GM19099 (cell line): ENCODE results near the gene PIGQ.

Experiments
- POLR2A ChIP-seq: IDR thresholded peaks from 3 replicates; pipeline ENCODE4 v1.6.1; 2011; ENCODE audit warnings: low read depth; ENCODE audit not compliant: insufficient read length; ENCODE audit errors: extremely low read depth

The PIGQ gene

DNA sequence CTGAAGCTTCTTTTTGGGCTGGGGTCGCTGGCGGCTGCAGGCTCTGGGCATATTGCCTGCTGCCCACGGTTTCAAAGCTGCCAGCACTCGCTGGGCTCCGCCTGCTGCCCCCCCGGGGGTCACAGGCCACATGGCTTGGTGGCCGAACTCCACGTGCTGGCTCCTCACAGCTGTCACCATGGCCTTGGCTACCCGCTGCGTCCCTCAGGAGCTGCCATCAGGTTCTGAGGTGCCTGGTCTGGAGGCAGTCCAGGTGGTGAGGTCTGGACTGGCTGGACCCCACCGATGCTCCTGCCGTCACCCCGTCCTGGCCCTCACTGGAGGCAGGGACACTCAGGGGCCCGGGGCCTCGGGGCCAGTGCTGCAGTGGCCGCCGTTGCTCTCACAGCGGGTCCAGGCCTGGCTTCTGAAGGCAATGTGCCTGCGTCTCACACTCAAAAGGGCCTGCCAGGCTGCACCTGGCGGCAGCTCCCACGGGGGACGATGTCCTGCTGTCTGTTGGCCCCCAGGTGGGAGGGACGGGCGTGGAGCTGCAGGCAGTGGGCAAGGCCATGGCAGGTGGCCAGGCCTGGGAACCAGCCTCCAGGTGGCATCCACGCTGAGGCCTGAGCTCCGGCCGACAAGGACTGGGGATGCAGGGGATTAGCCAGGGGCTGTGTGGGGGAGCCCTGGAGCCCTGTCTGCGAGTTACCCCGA is 29.0 kb upstream of the PIGQ start:
- no peak for TF ChIP-seq POLR2A

DNA sequence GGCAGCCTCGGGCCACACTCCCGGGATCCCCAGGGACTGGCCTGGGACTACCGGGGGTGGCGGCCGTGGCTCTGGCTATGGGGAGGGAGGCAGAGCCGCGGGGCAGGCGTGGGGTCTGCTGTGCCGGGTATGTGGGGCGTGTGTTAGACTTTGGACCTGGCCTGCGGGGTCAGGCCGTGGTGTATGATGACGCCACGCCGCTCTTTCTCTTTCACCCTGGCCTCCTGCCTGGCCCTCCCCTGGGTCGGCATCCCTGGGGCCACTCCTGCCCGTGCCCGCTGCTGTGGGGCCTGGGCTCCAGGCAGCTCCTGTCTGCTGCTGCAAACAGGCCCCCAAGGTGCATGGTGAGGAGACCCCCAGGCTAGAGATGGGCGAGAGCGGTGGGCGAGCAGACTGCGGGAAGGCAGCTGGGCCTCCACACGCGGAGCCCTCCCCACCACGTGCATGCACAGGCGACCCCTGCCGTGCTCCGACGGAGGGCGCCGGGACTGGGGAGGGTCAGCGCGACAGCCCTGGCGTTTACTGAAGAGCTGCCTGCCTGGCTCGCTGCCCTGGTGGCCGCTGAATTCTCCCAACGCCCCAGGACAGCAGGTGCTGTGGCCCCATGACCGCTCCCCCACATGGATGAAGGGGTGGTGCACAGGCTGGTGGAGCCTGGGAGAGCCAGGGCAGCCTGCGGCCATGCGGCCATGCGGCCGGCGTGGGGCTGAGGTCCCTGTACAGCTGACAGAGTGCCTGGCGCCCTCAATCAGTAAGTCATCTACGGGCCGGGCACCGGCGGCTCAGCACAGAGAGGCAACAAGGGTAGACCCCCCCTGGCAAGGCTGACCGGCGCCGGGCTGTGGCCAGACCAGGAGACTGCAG is 26.2 kb upstream of the PIGQ start:
- no peak for TF ChIP-seq POLR2A

DNA sequence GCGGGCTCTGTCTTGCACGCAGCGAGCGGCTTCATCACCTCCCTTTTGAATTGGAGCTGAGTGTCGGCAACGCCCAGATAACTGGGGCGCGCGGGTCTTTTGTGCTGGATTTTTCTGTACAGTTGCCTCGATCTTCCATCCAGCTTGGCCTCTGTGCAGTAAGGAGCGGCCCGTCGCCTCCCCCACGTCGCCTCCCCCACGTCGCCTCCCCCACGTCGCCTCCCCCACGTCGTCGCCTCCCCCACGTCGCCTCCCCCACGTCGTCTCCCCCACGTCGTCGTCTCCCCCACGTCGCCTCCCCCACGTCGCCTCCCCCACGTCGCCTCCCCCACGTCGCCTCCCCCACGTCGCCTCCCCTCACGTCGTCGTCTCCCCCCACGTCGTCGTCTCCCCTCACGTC is 25.3 kb upstream of the PIGQ start:
- TF ChIP-seq POLR2A = no peak

DNA sequence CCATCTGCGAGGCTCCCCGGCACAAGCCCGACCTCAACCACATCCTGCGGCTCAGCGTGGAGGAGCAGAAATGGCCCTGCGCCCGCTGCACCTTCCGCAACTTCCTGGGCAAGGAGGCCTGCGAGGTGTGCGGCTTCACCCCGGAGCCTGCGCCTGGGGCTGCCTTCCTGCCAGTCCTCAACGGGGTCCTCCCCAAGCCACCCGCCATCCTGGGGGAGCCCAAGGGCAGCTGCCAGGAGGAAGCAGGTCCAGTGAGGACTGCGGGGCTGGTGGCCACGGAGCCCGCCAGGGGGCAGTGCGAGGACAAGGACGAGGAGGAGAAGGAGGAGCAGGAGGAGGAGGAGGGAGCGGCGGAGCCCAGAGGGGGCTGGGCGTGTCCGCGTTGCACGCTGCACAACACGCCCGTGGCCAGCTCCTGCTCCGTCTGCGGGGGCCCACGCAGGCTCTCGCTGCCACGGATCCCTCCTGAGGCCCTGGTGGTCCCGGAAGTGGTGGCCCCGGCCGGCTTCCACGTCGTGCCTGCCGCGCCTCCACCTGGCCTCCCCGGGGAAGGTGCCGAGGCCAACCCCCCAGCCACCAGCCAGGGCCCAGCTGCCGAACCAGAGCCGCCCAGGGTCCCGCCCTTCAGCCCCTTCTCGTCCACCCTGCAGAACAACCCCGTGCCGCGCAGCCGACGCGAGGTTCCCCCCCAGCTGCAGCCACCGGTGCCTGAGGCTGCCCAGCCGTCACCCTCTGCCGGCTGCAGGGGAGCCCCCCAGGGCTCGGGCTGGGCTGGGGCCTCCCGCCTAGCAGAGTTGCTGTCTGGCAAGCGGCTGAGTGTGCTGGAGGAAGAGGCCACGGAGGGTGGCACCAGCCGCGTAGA is 22.6 kb upstream of the PIGQ start:
- no peak for TF ChIP-seq POLR2A

DNA sequence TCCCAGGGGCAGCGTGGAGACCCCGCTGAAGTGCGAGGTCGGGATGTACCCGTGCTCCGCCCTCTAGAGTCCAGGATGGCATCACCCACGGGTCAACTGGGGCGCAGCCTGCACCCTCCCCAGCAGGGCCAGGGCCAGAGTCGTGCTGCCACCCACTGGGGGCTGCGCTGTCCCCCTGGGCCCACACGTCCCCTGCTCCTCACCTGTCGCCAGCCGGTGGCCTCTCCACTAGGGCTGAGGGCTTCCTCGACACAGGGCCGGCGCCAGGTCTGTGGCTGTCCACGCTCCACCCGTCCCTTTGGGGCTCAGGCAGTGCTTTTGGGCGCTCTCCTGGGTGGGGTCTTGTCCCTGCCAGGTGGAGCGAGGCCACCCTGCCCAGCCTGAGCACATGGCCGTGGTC is 21.2 kb upstream of the PIGQ start:
- no peak for TF ChIP-seq POLR2A

DNA sequence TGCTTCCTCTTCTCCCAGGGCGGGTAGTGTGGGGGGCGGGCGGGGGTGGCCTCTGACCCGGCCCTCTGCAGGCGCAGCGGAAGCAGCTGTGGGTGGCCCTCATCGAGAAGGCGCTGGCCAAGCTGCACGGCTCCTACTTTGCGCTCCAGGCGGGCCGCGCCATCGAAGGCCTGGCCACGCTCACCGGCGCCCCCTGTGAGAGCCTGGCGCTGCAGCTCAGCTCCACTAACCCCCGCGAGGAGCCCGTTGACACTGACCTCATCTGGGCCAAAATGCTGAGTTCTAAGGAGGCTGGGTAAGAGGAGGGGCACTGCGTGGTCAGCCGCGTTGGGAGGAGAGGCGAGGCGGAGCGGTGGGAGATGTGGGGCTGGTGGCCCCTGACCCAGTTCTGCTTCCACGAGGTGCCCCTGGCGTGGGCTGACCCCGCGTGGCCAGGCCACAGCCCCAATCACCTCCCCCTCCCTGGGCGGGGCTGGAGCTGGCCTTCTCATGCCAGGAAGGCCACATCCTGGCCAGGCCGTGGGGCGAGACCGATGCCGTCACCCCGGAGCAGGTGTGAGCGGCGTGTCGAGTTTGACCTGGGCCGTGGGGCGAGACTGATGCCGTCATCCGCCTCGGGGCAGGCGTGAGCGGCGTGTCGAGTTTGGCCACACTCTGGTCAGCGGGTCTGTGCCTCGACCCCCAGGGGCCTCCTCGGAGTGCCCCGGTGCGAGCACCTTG is 20.1 kb upstream of the PIGQ start:
- TF ChIP-seq POLR2A = no peak

DNA sequence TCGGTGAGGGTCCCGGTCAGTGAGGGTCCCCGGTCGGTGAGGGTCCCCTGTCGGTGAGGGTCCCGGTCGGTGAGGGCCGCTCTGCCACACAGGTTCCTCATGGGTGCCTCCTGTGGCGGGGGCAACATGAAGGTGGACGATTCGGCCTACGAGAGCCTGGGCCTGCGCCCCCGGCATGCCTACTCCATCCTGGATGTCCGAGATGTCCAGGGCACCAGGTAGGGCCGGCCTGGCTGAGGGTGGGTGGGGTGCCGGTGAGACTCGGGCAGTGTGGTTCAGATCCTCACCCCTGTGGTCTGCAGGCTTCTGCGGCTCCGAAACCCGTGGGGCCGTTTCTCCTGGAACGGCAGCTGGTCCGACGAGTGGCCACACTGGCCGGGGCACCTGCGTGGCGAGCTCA is 18.6 kb upstream of the PIGQ start:
- TF ChIP-seq POLR2A = no peak

DNA sequence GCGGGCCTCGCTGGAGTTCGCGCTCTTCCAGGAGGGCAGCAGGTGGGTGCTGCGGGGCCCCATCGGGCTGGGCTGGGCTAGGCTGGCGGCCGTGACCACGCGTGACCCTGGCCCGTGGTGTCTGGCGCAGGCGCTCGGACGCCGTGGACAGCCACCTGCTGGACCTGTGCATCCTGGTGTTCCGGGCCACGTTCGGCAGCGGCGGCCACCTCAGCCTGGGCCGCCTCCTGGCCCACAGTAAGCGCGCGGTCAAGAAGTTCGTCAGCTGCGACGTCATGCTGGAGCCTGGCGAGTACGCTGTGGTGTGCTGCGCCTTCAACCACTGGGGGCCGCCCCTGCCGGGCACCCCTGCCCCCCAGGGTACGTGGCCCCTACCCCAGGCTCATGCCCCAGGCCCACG is 17.6 kb upstream of the PIGQ start:
- no peak for TF ChIP-seq POLR2A

DNA sequence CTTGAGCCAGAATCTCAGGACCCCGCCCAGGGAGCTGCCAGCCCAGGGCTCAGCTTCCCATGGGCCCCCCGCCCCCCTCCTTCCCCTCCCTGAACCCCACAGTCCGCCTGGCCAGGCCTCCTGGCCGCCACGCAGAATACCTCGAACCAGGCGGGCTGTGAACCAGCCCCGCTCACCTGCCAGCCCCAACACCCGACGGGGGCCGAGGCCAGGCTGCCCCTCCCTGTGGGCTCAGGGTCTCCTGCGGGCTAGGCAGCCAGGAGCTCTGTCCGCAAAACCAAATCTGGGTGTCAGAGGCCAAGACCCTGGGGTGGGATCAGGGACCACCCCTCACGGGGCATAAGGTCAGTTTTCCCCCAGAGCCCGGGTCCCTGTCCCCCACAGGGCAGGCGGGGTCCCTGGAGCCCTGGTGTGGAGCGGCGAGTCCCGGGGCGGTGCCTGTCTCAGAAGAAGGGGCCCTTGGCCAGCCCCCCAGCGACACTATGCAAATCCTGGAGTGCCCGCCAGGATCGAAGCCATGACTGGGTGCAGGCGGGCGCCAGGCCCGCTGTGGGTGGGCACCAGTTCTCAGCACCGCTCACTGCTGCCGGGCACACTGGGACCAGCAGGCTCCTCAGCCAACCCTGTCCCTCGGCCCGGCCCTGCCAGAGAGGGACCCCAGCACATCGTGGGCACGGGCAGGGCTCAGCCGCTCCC is 16.0 kb upstream of the PIGQ start:
- TF ChIP-seq POLR2A = no peak

DNA sequence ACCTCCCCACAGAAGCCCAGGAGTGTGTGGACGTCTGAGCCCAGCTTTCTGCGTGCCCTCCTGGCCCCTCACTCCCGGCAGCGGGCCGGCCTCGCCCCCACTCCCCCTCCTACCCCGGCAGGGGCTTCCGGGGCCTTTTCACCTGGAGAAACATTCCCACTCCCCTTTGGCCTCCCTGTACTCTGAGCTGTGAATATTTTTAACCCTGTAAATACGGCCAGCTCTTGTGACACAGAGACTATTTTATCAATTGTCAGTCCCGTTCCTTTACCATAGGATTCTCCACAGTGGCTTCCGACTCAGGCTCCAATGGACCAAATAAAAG is 15.5 kb upstream of the PIGQ start:
- TF ChIP-seq POLR2A = no peak

DNA sequence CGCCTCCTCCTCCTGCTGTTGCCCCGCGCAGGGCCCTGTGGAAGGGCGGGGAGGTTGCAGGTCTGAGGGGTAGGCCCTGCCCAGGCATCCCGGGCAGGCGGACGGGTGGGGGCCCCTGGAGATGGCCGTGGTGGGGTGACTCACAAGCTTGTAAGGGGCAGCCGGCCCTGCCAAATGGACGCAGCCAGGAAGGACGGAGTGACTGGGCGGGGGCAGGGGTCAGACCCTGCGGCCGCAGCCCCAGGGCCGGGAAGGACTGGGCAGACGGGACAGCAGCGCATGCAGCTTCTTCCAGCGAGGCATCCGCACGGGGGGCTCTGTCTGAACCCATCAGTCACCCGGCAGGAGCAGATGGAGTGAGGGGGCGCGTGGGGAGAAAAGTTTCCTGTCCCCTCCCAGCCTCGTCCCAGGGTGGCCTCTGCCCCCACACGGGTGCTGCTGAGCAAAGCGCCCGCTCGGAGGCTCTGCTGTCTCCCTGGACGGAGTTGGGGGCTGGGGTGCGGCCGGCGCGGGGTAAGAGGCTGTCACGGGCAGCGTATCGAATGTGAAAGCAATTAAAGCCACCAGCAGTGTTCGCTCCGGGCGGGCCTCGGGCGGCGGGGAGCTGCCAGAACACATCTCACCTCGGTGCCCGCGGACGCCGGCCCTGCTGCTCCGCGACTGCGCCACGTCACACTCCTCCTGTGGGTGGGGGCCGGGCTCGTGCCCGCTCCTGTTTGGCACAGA is 15.0 kb upstream of the PIGQ start:
- no peak for TF ChIP-seq POLR2A

DNA sequence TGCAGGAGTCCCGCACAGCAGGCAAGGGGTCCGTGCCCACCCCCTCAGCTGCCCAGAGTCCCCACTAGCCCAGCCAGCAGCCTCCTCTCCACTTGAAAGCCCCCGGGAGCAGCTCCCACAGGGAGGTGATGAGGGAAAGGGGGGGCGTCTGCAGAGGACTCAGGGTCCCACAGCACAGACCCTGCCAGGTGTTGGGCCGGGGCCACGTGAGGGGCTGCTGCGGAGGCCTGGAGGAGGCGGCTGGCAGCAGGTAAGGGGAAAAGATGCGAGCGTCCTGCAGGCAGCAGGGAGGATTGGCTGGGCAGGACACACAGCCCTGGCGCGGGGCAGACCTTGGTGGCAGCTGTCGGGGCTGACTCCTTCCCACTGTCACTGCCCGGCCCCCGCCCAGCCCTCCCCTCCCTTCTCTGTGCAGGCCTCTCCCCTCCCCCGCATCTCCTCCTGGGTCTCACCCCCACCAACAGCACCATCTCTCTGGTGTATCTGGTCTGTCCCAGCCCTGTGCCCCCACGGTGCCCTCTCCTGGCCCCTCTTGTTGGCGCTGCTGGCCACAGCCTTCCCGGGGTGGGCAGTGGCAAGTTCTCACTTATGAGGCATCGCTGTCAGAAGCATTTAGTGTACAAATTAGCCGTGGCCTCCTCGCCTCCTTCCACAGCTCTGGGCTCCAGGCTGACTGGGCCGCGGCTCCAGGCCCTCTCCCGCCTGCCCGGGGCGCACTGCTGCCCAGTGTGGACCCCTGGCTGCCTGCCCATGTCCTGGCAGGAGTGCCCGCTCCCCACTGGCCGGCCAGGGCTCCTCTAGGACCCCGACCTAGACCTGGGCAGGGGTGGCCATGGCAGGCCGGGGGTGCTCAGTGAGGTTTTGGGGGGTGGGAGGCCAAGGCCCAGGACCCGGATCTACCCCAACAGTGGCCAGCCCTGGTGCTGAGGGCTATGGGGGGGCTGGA is 14.0 kb upstream of the PIGQ start:
- TF ChIP-seq POLR2A = no peak
